Measurements from ENCODE around the gene MEIS2.

MEIS2 gene

DNA sequence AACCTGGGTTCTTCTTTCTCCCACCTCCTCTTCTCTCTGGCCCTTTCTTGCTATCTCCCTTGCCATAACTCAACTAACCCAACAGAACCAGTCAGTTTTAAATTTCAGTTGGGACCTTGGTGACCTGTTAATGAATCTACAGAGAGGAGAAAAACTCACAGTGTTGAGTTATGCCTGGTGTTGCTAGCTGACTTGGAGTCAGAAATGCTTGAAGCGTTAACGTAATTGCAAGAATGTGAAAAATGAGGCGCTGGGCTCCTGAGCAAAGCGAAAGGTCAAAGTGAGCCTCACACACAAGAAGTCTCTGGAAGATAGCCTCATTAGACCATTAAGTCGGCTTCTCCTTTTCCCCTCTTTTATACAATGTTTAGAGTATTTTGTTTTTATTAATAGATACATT lies 18.4 kb downstream of the MEIS2 start:
- intact Hi-C loops (cut with DNase I) = no loop called here
- no peak for DNase-seq

GRCh38 chr15:37080261-37080921 lies 20.0 kb downstream of the MEIS2 start:
- intact Hi-C loops (cut with DNase I) = no loop called here
- DNase-seq = no peak

- peak in 2 of 10 donors; percentile 44 to 84 for DNase-seq
These were observed 20.6 kb downstream of the MEIS2 start for GRCh38 chr15:37079726-37080125.

DNA sequence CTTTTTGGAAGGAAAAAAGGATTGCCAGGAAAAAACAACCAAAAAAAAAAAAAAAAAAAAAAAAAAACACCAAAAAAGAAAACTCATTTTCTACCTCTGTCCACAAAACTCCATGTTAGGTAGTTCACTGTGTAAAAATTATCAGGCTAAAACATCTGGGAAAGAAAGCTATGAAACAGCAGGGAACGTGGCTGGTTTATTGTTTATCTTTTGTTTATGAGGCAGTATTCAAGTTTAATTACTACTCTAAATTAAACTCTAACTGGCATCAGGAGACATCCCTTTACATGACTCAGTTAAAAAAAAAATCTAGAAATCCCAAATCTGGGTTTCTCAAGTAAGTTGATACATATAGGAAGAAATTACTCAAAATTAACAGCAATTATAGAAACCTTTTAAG lies 21.8 kb downstream of the MEIS2 start:
- no peak for DNase-seq
- intact Hi-C loops (cut with DNase I) = no loop called here

More at GRCh38 chr15:37079726-37080125, 20.6 kb downstream of the MEIS2 start:
- intact Hi-C loops (cut with DNase I) = no loop called here

GRCh38 chr15:37077623-37078351 lies 22.6 kb downstream of the MEIS2 start:
- intact Hi-C loops (cut with DNase I) = no loop called here
- no peak for DNase-seq

GRCh38 chr15:37076543-37076942 lies 23.8 kb downstream of the MEIS2 start:
- intact Hi-C loops (cut with DNase I) = no loop called here
- no peak for DNase-seq

- DNase-seq = no peak
- intact Hi-C loops (cut with DNase I) = no loop called here
These were observed 24.6 kb downstream of the MEIS2 start for GRCh38 chr15:37075777-37076176.

GRCh38 chr15:37072181-37072580 lies 28.2 kb downstream of the MEIS2 start:
- intact Hi-C loops (cut with DNase I) = no loop called here
- no peak for DNase-seq

- intact Hi-C loops (cut with DNase I) = no loop called here
- no peak for DNase-seq
These were observed 29.2 kb downstream of the MEIS2 start for GRCh38 chr15:37071134-37071533.

DNA sequence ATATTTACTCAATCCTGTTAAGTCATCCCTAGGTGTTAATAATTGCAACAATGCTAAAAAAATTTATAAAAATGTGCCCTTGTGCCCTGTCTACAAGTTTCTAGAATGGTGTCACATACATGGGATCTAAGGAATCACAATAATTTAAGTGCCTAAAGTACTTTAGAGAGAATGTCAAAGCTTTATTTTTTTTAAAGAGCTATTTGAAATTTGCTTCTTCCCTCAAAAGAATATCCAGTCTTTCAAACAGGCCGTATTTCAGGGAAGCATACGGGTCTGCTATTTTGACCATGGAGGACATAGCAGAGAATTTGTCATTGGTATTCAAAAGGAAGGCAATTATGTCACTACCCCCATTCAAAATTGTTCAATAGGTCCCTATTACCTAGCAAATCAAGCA lies 29.7 kb downstream of the MEIS2 start:
- intact Hi-C loops (cut with DNase I) = no loop called here
- no peak for DNase-seq

DNA sequence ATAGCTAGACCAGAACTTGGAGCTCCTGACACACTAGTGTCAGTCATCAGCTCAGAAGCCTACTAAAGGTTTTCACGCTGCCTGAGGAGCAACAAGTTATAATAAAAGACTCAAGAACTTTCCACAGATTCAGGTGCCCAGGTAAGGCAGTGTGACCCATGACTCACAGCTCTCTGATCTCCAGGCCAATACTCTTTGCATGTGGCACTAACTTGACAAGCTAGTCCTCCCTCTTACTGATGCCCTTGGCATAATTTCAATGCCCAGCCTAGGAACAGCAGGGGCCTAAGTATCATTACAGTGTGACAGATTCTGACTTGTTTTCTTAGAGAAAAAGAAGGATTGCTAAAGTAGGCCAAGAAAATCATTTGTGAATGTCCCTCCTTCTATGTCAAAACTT lies 38.4 kb downstream of the MEIS2 start:
- intact Hi-C loops (cut with DNase I) = no loop called here
- DNase-seq = no peak

GRCh38 chr15:37059086-37059485 lies 41.3 kb downstream of the MEIS2 start:
- no peak for DNase-seq
- intact Hi-C loops (cut with DNase I) = no loop called here

DNA sequence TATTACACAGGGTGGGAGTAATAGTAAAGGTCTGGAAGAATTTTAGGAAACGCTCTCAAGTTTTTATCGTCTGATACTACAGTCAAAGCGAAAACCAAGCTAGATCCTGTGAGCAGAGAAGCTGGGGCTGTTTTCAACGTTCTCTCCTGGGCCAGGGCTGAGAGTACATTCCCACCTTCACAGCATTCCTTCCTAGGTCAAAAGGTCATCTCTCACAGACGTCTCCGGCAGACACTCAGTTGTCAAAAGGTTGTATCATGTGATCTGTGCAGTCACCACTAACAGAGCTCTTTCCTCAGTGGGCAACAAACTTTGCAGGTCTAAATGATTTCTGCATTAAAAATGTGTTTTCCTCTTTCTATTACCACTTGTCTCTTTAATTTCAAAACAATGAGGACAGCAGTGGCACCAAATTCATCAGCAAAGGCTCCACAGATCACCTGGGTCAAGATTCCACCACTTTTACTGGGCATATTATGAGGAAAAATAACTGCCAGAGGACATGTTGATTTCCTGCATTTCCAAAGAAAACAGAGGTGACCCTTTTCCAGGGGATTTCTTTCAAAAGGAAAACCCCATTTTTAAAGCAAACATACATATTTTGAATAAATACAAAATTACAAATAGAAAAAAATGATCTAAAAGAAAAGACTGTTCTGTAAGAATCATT lies 41.9 kb downstream of the MEIS2 start:
- DNase-seq = no peak
- intact Hi-C loops (cut with DNase I) = no loop called here

DNA sequence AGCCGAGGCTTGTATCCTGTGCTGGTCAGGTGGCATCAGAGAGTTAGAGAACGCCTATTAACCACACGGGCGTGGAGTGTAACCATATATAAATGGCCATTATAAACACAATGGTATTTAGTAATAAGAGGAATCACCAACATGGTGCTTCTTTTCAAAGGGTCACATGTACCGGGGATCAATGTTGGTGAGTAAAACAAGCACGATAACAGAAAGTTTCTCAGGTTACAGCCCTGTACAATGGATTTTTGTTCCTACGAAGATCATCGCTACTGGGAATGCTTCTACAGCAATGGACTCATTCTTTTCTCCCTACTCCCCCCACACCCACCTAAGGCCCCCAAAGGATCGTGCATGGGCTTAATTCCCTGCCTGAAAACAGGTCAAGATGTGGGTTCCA lies 42.5 kb downstream of the MEIS2 start:
- DNase-seq = no peak
- intact Hi-C loops (cut with DNase I) = no loop called here

GRCh38 chr15:37057256-37057655 lies 43.1 kb downstream of the MEIS2 start:
- DNase-seq = no peak
- intact Hi-C loops (cut with DNase I) = no loop called here

DNA sequence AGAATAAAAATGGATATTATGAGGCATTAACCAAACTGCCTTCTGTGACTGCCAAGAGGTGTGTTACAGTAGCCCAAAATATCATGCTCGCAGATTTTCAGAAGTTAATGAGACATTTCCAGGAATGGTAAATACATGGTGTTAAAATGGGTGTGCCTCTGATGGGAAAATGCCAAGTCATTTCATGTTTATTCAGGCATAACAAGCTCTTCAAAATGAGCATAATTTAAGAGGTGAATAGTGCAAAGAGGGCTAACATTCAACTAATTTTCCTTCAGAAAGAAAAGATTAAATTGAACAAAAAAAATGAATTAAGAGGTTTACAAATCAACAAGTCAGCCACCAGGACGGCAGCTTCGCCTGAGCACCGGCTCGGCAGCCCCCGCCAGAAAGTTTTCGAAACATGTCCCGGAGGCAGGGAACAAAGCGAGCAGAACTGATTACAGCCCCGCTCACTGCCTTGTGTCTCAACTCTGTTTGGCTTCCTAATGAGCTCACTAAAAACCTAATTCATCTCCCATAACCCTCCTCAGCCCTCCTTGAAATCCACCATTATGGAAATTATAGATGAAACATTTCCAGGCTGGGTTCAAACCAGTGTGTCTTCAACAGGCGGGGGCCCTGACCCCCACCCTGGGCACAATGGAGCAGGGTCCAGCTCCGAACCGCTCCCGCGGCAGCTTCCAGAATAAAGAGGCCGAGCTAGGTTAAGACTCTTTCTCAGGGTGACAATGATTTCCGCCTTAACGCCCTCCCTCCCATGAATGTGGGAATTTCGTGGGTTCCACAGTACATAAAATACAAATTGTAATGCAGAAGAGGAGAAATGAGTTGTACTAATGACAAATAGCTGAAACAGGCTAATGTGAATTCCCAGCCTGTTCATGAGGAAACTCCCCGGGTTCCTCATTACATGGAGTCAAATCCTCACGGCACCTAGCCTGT lies 43.9 kb downstream of the MEIS2 start:
- intact Hi-C loops (cut with DNase I) = no loop called here
- peak in 3 of 10 donors; percentile 11 to 75 (median 34) for DNase-seq

GRCh38 chr15:37055481-37055880 lies 44.9 kb downstream of the MEIS2 start:
- DNase-seq = no peak
- intact Hi-C loops (cut with DNase I) = no loop called here

DNA sequence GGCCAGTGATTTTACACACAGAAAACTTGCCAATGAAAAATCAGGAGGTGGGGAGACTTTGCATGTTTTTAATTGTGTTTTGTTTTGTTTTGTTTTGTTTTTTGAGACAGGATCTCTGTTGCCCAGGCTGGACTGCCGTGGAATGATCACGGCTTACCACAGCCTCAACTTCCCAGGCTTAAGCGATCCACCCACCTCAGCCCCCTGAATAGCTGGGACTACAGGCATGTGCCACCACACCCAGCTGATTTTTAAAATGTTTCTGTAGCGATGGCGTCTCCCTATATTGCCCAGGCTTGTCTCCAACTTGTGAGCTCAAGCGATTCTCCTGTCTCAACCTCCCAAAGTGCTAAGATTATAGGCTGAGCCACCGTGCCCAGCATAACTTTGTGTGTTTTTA lies 46.0 kb downstream of the MEIS2 start:
- intact Hi-C loops (cut with DNase I) = no loop called here
- DNase-seq = no peak

GRCh38 chr15:37053166-37053565 lies 47.2 kb downstream of the MEIS2 start:
- DNase-seq = no peak
- intact Hi-C loops (cut with DNase I) = no loop called here

DNA sequence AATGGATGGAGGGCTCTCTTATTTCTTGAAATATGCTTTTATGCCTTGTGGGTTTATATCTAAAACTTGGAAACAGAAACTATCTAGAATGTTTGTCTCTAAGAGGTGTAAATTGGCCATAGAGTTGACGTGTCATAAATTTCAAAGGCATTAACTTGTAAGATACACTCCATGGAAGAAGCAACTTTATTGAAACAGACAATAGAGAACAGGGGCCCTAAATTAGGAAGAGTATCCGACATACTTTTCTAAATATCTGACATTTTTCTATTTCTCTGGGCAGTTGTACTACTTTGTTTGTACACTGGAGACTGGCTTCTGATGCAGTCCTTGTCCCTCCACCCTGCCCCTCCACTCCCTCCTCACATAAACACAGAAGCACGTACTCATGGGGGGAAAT lies 50.0 kb downstream of the MEIS2 start:
- intact Hi-C loops (cut with DNase I) = no loop called here
- DNase-seq = no peak
